ENCODE measurements around the gene ELOVL3.

DNA sequence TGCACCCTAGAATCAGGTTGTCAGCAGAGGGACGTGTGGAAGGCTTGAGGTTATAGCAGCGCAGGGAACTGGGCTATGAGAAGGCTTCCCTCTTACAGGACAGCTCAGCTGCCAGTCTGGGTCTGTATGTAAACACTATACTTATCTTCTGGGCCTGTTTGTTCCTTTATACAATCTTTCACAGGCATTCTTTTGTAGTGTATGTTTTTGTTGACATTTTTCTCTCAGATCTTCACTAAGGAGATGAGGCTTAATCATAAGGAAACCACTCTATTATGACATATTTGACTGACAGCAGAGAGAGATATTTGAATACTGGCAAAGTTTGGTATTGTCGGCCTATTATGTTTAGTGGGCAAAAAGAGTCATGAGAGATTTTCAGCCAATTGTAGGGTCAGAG lies 20.2 kb downstream of the ELOVL3 start:
- TF ChIP-seq, protein P1, sequence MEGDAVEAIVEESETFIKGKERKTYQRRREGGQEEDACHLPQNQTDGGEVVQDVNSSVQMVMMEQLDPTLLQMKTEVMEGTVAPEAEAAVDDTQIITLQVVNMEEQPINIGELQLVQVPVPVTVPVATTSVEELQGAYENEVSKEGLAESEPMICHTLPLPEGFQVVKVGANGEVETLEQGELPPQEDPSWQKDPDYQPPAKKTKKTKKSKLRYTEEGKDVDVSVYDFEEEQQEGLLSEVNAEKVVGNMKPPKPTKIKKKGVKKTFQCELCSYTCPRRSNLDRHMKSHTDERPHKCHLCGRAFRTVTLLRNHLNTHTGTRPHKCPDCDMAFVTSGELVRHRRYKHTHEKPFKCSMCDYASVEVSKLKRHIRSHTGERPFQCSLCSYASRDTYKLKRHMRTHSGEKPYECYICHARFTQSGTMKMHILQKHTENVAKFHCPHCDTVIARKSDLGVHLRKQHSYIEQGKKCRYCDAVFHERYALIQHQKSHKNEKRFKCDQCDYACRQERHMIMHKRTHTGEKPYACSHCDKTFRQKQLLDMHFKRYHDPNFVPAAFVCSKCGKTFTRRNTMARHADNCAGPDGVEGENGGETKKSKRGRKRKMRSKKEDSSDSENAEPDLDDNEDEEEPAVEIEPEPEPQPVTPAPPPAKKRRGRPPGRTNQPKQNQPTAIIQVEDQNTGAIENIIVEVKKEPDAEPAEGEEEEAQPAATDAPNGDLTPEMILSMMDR (IDR thresholded peaks at IDR 0.05 in 2 of 3, conservative IDR thresholded peaks at IDR 0.05 in 1 of 3; ENCODE audit: control insufficient read depth in 2 of 3, extremely low read depth in 1 of 3, insufficient read depth in 1 of 3, low read depth in 3 of 3, low read length in 3 of 3) = no peak
- TF ChIP-seq RAD21 (IDR thresholded peaks at IDR 0.05; ENCODE audit: insufficient read depth, low read depth, low read length) (no peak), MYC (IDR thresholded peaks at IDR 0.05; ENCODE audit: insufficient read depth, insufficient read length, insufficient replicate concordance, low read length, severe bottlenecking) (no peak), POLR2A (IDR thresholded peaks at IDR 0.05; ENCODE audit: low read depth, low read length) (no peak), ZNF24 (IDR thresholded peaks at IDR 0.05) (no peak), SPI1 (IDR thresholded peaks at IDR 0.05; ENCODE audit: borderline replicate concordance, insufficient read depth, low read depth, low read length) (no peak), POLR2AphosphoS5 (IDR thresholded peaks at IDR 0.05; ENCODE audit: low read length) (no peak), SREBF2 (IDR thresholded peaks at IDR 0.05; ENCODE audit: low read length) (no peak), TCF7 (IDR thresholded peaks at IDR 0.05; ENCODE audit: borderline replicate concordance) (no peak), RCOR1 (conservative IDR thresholded peaks at IDR 0.05; ENCODE audit: low read depth, low read length) (no peak), FOXK2 (IDR thresholded peaks at IDR 0.05) (no peak), YY1 (IDR thresholded peaks at IDR 0.05; ENCODE audit: low read depth, low read length) (no peak), POLR2AphosphoS2 (IDR thresholded peaks at IDR 0.05; ENCODE audit: low read depth, low read length) (no peak)
- TF ChIP-seq, protein P2, sequence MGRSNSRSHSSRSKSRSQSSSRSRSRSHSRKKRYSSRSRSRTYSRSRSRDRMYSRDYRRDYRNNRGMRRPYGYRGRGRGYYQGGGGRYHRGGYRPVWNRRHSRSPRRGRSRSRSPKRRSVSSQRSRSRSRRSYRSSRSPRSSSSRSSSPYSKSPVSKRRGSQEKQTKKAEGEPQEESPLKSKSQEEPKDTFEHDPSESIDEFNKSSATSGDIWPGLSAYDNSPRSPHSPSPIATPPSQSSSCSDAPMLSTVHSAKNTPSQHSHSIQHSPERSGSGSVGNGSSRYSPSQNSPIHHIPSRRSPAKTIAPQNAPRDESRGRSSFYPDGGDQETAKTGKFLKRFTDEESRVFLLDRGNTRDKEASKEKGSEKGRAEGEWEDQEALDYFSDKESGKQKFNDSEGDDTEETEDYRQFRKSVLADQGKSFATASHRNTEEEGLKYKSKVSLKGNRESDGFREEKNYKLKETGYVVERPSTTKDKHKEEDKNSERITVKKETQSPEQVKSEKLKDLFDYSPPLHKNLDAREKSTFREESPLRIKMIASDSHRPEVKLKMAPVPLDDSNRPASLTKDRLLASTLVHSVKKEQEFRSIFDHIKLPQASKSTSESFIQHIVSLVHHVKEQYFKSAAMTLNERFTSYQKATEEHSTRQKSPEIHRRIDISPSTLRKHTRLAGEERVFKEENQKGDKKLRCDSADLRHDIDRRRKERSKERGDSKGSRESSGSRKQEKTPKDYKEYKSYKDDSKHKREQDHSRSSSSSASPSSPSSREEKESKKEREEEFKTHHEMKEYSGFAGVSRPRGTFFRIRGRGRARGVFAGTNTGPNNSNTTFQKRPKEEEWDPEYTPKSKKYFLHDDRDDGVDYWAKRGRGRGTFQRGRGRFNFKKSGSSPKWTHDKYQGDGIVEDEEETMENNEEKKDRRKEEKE (IDR thresholded peaks at IDR 0.05) = no peak
